HL-60/S4 (cell line): Measurements from ENCODE around the gene TNFRSF12A.

ENCODE experiments used
- in situ Hi-C: fragments of 300-500 bp; cut with MboI; formaldehyde crosslinking; loops from 2 replicates; pipeline ENCODE4 v1.14.3; 2022; ENCODE audit warnings: low sequenced_read_pairs

Gene TNFRSF12A

GRCh38 chr16:2985893-2986355 lies 34.2 kb upstream of the TNFRSF12A start:
- in situ Hi-C loops = no loop called here

DNA sequence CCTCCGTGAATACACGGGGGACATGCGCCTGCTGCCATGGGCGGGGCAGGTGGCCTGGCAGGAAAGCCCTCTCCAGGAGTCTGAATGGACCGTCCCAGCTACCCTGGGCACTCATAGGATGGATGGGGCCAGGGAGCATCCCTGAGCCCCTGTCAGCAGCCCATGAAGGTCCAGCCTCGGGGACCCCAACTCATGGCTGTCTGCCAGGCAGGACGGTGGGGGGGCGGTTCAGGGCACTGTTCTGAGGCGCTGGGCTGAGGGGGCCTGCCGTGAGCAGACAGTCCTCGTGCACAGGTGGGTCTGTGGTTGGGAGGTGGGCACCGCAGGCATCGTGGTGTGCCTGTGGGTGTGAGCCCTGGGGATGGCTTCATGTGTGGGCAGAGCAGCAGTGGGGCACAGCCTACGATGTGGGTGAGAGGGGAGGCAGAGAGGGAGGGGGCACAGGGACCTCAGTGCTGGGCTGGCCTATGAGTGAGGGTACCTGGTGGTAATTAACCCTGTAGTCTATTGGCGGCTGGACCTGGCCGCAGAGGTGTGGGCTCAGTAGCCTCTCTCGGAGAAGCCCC lies 33.5 kb upstream of the TNFRSF12A start:
- in situ Hi-C loops = no loop called here

DNA sequence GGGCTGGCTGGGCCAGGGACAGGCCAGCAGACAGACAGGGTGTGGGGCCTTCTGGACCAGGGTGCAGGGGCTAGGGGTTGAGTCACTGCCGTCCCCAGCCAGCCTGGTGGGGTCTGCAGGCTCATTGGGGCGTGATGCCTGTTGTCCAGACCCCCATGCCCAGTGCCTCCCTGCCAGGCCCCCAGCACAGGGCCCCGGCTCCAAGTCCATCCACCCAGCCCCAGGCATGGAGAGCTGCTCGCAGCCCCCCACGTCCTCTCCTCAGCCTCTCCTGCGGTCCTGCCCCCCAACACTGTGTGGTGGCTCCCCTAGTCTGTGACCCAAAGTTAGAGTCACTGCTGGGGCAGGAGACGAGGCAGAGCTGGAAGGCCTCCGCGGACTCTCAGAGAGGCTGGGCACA lies 32.9 kb upstream of the TNFRSF12A start:
- in situ Hi-C loops = no loop called here

DNA sequence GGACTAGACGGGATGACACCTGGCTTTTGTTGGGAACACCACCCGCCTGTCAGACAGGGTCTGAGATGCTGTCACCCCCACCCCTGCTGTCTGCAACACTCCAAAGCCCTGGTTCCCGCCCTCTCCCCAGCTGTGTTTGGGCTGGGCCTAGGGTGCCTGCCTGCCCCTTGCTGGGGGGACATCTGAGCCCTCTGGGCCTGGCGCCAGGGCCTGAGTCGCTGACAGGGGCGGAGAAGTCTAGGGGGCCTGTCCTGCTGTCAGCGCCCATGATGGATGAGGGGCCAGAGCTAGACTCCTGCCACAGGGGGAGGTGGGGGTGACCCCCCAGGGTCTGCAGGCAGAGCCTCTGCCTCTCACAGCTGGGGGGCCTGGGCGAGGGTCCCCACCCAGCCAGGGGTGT lies 32.3 kb upstream of the TNFRSF12A start:
- in situ Hi-C loops = no loop called here

GRCh38 chr16:2988590-2989099 lies 31.5 kb upstream of the TNFRSF12A start:
- in situ Hi-C loops = no loop called here

GRCh38 chr16:2990891-2991290 lies 29.3 kb upstream of the TNFRSF12A start:
- in situ Hi-C loops = no loop called here

GRCh38 chr16:2991566-2992261 lies 28.5 kb upstream of the TNFRSF12A start:
- in situ Hi-C loops = no loop called here

- in situ Hi-C loops = no loop called here
These were observed 27.6 kb upstream of the TNFRSF12A start for GRCh38 chr16:2992383-2993081.

- in situ Hi-C loops = no loop called here
These were observed 23.9 kb upstream of the TNFRSF12A start for GRCh38 chr16:2996298-2996697.

GRCh38 chr16:2999929-3000328 lies 20.2 kb upstream of the TNFRSF12A start:
- in situ Hi-C loops = no loop called here

- in situ Hi-C loops = no loop called here
These were observed 19.6 kb upstream of the TNFRSF12A start for GRCh38 chr16:3000540-3000939.

GRCh38 chr16:3001316-3001715 lies 18.9 kb upstream of the TNFRSF12A start:
- in situ Hi-C loops = no loop called here

- in situ Hi-C loops = no loop called here
These were observed 16.4 kb upstream of the TNFRSF12A start for GRCh38 chr16:3003582-3004270.

GRCh38 chr16:3004319-3004718 lies 15.8 kb upstream of the TNFRSF12A start:
- in situ Hi-C loops = no loop called here

GRCh38 chr16:3004781-3005284 lies 15.3 kb upstream of the TNFRSF12A start:
- in situ Hi-C loops = no loop called here

DNA sequence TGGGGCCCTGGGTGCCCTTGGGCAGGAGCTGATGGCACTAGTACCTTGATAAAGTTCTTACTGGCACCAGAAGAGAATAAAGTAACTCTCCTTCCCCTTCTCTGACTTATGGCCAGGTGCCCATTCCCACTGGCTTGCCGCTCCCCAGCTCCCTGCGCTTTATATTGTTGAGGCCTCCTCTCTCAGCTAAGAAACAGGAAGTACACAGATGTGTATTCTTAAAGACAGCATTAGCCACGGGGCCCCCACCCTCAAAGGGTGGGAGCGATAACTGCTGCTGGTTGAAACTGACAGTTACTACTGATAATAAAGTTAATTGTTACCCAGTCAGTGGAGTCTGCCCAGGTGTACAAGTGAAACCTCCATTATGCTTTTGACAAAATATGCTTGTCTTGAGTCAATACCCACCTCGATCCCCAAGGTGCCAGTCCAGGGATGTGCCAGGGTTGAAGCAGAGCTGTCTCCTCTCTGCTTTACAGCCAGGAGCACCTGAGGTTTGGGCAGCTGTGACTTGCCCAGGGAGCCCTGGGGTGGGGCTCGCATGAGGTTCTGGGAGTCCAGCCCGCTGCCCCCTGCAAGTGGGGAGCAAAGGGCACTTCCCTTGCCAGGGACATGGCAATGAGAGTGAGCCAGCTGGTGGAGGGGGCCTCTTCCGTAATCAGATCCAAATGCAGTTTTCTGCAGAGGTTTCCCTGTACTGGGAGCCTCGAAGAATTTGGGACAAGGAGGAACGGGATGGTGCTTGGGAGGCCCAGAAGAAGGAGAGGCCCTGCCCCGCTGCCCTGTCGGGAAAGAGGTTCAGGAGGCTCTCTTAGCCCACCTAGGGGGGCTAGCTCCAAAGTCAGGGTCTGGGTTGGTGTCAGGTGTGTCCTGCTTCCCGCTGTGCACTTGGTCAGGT lies 12.9 kb upstream of the TNFRSF12A start:
- in situ Hi-C loops = no loop called here

- in situ Hi-C loops = no loop called here
These were observed 12.0 kb upstream of the TNFRSF12A start for GRCh38 chr16:3007957-3008689.

DNA sequence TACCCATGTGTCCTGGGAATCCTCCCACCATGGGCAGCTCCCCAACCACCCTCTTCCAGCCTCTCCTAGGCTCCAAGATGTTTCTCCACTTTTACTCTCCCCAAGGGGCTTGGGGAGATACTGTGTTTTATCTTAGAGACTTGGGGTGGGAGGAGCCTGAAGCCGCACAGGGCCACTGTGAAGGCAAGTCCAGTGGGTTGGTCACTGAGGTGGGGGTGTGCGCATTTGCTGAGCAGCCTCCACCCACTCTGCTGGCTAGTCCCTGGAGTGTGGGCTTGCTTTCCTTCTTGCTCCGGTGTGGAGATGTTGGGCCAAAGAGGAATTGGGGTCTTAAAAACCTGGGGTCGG lies 11.5 kb upstream of the TNFRSF12A start:
- in situ Hi-C loops = no loop called here

DNA sequence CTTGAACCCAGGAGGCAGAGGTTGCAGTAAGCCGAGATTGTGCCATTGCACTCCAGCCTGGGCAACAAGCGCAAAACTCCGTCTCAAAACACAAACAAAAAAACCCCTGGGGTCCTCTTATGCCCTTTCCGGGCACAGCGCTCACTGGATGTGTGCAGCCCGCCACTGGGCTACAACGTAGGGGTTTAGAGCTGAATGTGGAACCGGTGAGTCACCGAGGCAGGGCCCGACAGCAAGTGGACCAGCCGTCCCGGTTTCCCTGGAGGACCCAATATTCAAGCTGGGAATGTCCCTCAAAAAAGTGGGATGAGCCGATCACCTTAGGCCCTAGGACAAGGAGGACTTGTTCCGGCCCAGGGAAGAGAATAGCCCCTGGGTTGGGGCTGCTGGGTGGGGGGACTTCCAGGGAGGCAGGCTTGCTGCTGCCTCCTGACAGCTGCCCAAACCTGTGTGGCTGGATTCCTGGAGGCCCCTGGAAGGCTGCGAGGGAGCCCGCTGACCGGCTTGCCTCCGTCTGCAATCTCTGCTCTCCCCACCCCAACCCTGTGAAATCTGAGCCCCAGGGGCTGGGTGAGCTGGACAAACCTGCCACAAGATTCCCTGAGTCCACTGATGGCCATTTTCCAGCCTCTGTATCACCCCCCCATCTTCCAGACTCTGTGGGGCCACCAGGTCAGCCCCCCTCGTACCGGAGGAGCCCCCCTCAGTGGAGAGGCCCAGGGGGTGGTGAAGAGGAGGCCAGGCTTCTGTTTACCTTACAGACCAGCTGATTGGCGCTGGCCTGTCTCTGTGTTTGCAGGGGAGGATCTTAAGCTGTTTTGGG lies 10.4 kb upstream of the TNFRSF12A start:
- in situ Hi-C loops = no loop called here
